ENCODE data around the gene ZNF213.

The ZNF213 gene

GRCh38 chr16:3134338-3135125 lies at the start of gene ZNF213:
Gene ZNF213 (plus strand): TSS chr16:3135029. CDS start chr16:3137281, 2,252 bp downstream.
- Mint-ChIP-seq H3K9me3 (no peaks in the 10 kb centered on the region), H3K27ac (peak within 1 kb of the TSS; percentile 94)

GRCh38 chr16:3085868-3086595 lies 48.8 kb upstream of the ZNF213 start:
- H3K9me3 Mint-ChIP-seq = no peaks in the 10 kb centered on the region
- H3K27ac Mint-ChIP-seq = peak overlapping the region; percentile 90
- peaks cover 6% of the 10 kb centered on the region for H3K36me3 Mint-ChIP-seq
- no peak for DNase-seq (ENCODE audit: low spot score in 2 of 2)
- peak overlapping the region; percentile 54 for H3K4me3 Mint-ChIP-seq
- H3K4me1 Mint-ChIP-seq = peaks cover 50% of the 10 kb centered on the region
- no peak for ATAC-seq

More at GRCh38 chr16:3134338-3135125, at the start of gene ZNF213:
- peak within 1 kb of the TSS; percentile 95 for H3K4me3 Mint-ChIP-seq
- peaks cover 30% of the 10 kb centered on the region for H3K4me1 Mint-ChIP-seq
- DNase-seq (ENCODE audit: low spot score in 2 of 2) = peak; percentile 72 to 91
- ATAC-seq = peak; percentile 96
- peaks cover 55% of the 10 kb centered on the region for H3K36me3 Mint-ChIP-seq

- no peak for DNase-seq (ENCODE audit: low spot score in 2 of 2)
- peaks cover 51% of the 10 kb centered on the region for H3K4me1 Mint-ChIP-seq
- peak; percentile 65 for ATAC-seq
- H3K27ac Mint-ChIP-seq = peak overlapping the region; percentile 90
- peaks cover 6% of the 10 kb centered on the region for H3K36me3 Mint-ChIP-seq
- H3K4me3 Mint-ChIP-seq = peak overlapping the region; percentile 54
- H3K9me3 Mint-ChIP-seq = no peaks in the 10 kb centered on the region
Observed at GRCh38 chr16:3086596-3087242, 48.1 kb upstream of the ZNF213 start.

- ATAC-seq = peak; percentile 52
- peaks cover 47% of the 10 kb centered on the region for H3K4me1 Mint-ChIP-seq
- H3K4me3 Mint-ChIP-seq = peak overlapping the region; percentile 54
Observed at GRCh38 chr16:3087243-3088235, 47.3 kb upstream of the ZNF213 start.

GRCh38 chr16:3088450-3088849 lies 46.4 kb upstream of the ZNF213 start:
- Mint-ChIP-seq H3K36me3 (peaks cover 6% of the 10 kb centered on the region), H3K4me1 (peaks cover 39% of the 10 kb centered on the region), H3K9me3 (no peaks in the 10 kb centered on the region), H3K27ac (peak overlapping the region; percentile 90), H3K4me3 (peak overlapping the region; percentile 54)
- ATAC-seq = no peak
- DNase-seq (ENCODE audit: low spot score in 2 of 2) = no peak

More at GRCh38 chr16:3087243-3088235, 47.3 kb upstream of the ZNF213 start:
- no peaks in the 10 kb centered on the region for H3K9me3 Mint-ChIP-seq
- DNase-seq (ENCODE audit: low spot score in 2 of 2) = no peak
- peaks cover 6% of the 10 kb centered on the region for H3K36me3 Mint-ChIP-seq
- H3K27ac Mint-ChIP-seq = peak overlapping the region; percentile 90

- DNase-seq (ENCODE audit: low spot score in 2 of 2) (no peak), ATAC-seq (no peak)
- peaks cover 6% of the 10 kb centered on the region for H3K36me3 Mint-ChIP-seq
Observed at GRCh38 chr16:3088925-3089716, 45.7 kb upstream of the ZNF213 start.

GRCh38 chr16:3089717-3090592 lies 44.9 kb upstream of the ZNF213 start:
- ATAC-seq (no peak), DNase-seq (ENCODE audit: low spot score in 2 of 2) (no peak)
- Mint-ChIP-seq H3K36me3 (peaks cover 6% of the 10 kb centered on the region), H3K27ac (peak overlapping the region; percentile 78), H3K4me3 (no peak overlapping the region), H3K4me1 (peaks cover 40% of the 10 kb centered on the region), H3K9me3 (no peaks in the 10 kb centered on the region)

More at GRCh38 chr16:3088925-3089716, 45.7 kb upstream of the ZNF213 start:
- Mint-ChIP-seq H3K9me3 (no peaks in the 10 kb centered on the region), H3K4me1 (peaks cover 34% of the 10 kb centered on the region), H3K4me3 (no peak overlapping the region), H3K27ac (peak overlapping the region; percentile 90)

- Mint-ChIP-seq H3K4me1 (peaks cover 42% of the 10 kb centered on the region), H3K9me3 (no peaks in the 10 kb centered on the region), H3K27ac (peak overlapping the region; percentile 78), H3K4me3 (no peak overlapping the region), H3K36me3 (peaks cover 6% of the 10 kb centered on the region)
- no peak for ATAC-seq
- no peak for DNase-seq (ENCODE audit: low spot score in 2 of 2)
Observed at GRCh38 chr16:3091551-3091950, 43.3 kb upstream of the ZNF213 start.

GRCh38 chr16:3092501-3092941 lies 42.3 kb upstream of the ZNF213 start:
- Mint-ChIP-seq H3K4me1 (peaks cover 36% of the 10 kb centered on the region), H3K36me3 (peaks cover 6% of the 10 kb centered on the region), H3K9me3 (no peaks in the 10 kb centered on the region), H3K27ac (no peak overlapping the region), H3K4me3 (no peak overlapping the region)
- ATAC-seq (no peak), DNase-seq (ENCODE audit: low spot score in 2 of 2) (no peak)

- Mint-ChIP-seq H3K36me3 (no peaks in the 10 kb centered on the region), H3K4me1 (peaks cover 31% of the 10 kb centered on the region), H3K27ac (peak overlapping the region; percentile 92), H3K4me3 (peak overlapping the region; percentile 56), H3K9me3 (no peaks in the 10 kb centered on the region)
- ATAC-seq (peak; percentile 80), DNase-seq (ENCODE audit: low spot score in 2 of 2) (peak in 1 of 2 donors; percentile 81)
Observed at GRCh38 chr16:3094289-3095027, 40.4 kb upstream of the ZNF213 start.

- Mint-ChIP-seq H3K9me3 (no peaks in the 10 kb centered on the region), H3K4me1 (peaks cover 40% of the 10 kb centered on the region), H3K36me3 (no peaks in the 10 kb centered on the region), H3K27ac (peak overlapping the region; percentile 32), H3K4me3 (peak overlapping the region; percentile 56)
- ATAC-seq (peak; percentile 84), DNase-seq (ENCODE audit: low spot score in 2 of 2) (peak; percentile 46 to 81)
Observed at GRCh38 chr16:3095869-3096268, 39.0 kb upstream of the ZNF213 start.

- no peaks in the 10 kb centered on the region for H3K9me3 Mint-ChIP-seq
- peak overlapping the region; percentile 56 for H3K4me3 Mint-ChIP-seq
- no peaks in the 10 kb centered on the region for H3K36me3 Mint-ChIP-seq
- peak overlapping the region; percentile 32 for H3K27ac Mint-ChIP-seq
- no peak for ATAC-seq
- H3K4me1 Mint-ChIP-seq = peaks cover 40% of the 10 kb centered on the region
- no peak for DNase-seq (ENCODE audit: low spot score in 2 of 2)
Observed at GRCh38 chr16:3096362-3096761, 38.5 kb upstream of the ZNF213 start.

Data from stimulated activated effector memory CD8-positive, alpha-beta T cell treated with anti-CD3 and anti-CD28 coated beads, Interleukin-12 subunit alpha, Interleukin-12 subunit beta, amount 100 ng/mL, for 72 hours (primary cell).